HS-5 (cell line): ENCODE measurements around the gene CMTM2.

Experiments used
- DNase-seq: peaks from one replicate; pipeline ENCODE4 v3.0.0-alpha.2; 2012; ENCODE audit warnings: low read depth

The CMTM2 gene, protein sequence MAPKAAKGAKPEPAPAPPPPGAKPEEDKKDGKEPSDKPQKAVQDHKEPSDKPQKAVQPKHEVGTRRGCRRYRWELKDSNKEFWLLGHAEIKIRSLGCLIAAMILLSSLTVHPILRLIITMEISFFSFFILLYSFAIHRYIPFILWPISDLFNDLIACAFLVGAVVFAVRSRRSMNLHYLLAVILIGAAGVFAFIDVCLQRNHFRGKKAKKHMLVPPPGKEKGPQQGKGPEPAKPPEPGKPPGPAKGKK

DNA sequence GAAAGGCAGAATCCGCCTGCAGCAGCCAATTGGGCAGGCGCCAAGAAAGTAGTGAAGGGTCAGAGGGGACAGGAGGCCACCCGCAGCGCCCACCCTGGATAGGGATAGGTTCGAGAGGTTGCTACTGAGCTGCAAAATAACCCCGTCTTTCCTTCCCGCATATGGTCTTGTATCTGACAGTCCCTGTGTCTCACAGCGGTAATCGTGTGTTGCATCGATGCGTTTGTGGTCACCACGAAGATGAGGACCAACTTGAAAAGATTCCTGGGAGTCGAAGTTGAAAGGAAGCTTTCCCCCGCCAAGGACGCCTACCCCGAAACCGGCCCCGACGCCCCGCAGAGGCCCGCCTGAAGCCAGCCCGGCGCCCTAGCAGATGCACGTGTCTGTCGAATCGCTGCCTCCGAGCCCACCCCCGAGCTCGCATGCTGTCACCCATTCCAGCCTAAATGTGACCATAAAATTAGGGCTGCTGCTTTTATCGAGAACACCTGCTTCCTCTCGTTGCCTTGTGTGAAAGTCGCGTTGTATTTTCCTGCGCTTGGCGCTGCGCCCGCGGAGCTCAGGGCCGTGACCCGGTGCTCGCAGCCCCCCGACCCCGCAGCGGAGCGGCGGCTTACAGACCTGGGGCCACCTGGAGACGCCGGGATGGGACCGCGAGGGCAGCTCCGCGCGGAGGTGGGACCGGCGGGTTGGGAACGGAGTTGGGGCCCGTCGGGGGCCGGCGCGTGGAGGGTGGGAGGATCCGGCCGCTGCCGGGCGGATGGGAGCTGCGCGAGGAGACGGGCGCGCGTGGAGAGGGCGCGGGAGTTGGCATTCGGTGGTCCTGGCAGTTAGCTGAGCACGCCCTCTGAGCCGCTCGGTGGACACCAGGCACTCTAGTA lies at the start of gene CMTM2:
TSS of gene CMTM2 (plus strand) at position 813 of the 881 bp plus-strand sequence. CDS start 145 bp downstream, outside the sequence.
- DNase-seq: no peak

DNA sequence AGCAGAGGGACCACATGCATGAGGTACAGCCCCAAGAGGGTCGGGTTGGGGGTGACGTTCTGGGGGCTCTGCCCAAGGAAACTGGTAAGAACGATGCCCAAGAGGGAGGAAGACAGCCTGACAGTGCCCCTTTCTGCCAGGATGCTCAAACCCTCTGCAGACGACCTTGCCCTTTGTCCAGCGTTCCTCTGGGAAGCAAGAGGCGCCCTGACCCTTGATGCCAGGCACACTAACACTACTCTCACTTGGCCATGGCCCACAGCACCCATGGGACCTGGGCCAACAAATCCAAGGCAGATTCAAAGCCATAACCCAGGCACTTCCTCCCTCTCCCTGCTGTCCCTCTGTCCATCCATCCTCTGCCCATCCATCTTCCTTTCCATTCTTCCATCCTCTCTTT lies 49.8 kb upstream of the CMTM2 start:
- DNase-seq: no peak

GRCh38 chr16:66534376-66534799 lies 44.9 kb upstream of the CMTM2 start:
- DNase-seq: no peak

DNA sequence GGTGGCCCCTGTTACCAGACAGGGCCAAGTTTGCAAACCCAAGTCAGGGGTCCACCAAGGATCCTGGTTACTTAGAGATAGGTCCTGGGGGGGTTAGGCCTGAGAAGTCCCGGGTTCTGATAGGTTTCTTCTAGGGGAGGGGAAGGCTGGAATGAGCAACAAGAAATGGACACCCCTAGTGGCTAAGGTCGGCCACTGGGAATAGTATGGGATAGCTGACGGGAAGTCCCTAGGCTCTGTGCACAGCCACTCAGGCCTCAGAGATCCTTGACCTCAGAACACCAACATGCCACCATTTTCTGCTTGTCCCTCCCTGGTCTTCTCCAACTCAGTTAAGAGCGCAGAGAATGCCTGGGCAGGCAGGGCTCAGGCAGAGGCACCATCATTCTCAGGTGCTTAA lies 42.7 kb upstream of the CMTM2 start:
- no peak for DNase-seq

DNA sequence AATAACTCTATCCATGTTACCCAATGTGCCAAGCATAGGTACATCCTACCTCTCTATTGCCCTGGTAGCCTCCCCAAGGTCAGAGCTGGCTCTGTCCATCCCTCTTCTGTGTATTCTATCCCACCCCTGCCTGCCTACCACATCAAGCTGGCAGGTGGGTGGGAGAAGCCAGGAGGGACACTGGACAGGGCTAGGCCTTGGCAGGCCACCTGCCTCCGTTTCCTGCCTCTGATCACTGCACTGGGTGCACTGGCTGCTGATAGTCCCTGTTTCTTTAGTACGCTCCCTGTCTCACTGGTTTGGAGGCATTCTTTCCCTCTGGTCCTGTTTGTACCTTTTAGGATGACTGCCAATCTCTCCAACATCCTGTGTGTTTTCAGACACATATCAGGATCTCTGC lies 42.0 kb upstream of the CMTM2 start:
- no peak for DNase-seq

DNA sequence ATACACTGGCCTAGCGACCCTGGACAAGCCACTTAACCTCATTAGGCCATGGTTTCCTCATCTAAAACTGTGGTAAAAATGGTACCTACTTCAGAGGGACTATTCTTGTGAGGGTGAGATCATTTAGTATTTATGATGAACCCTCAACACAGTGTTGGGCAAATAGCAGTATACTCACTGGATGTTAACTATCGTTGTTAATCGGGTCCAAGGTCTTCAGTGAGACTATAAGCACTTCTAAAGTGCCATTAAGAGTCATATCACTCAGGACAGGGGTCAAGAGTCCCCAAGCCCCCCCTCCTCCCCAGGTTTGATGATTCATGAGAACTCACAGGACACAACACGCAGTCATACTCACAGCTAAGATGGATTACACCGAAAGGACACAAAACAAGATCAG lies 40.4 kb upstream of the CMTM2 start:
- DNase-seq: no peak

DNA sequence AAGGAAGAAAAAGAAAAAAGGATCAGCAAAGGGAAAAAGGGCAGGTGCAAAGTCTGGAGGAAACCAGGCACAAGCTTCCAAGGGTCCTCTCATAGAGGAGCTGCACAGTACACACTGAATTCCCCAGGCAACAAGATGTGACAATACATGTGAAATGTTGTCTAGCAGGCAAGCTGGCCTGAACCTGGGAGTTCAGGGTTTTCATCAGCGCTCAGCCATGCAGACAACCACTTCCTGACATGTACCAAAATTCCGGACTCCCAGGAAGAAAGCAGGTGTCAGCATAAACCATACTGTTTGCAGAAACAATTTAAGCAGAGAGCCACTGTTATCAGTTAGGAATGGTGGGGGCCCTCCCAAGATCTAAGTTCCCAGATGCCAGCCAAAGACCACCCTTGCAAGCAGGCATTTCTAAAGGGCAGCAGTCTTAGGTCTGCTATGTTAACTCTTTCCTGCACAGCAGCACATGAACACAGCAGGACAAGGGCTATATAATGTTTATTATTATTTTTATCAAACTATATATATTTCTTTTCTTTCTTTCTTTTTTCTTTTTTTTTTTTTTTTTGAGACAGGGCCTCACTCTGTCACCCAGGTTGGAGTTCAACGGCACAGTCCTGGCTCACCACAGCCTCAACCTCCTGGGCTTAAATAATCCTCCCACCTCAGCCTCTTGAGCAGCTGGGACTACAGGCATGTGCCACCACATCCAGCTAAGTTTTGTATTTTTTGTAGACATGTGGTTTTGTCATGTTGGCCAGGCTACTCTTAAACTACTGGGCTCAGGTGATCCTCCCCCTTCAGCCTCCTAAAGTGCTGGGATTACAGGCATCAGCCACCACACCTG lies 39.4 kb upstream of the CMTM2 start:
- DNase-seq: no peak

DNA sequence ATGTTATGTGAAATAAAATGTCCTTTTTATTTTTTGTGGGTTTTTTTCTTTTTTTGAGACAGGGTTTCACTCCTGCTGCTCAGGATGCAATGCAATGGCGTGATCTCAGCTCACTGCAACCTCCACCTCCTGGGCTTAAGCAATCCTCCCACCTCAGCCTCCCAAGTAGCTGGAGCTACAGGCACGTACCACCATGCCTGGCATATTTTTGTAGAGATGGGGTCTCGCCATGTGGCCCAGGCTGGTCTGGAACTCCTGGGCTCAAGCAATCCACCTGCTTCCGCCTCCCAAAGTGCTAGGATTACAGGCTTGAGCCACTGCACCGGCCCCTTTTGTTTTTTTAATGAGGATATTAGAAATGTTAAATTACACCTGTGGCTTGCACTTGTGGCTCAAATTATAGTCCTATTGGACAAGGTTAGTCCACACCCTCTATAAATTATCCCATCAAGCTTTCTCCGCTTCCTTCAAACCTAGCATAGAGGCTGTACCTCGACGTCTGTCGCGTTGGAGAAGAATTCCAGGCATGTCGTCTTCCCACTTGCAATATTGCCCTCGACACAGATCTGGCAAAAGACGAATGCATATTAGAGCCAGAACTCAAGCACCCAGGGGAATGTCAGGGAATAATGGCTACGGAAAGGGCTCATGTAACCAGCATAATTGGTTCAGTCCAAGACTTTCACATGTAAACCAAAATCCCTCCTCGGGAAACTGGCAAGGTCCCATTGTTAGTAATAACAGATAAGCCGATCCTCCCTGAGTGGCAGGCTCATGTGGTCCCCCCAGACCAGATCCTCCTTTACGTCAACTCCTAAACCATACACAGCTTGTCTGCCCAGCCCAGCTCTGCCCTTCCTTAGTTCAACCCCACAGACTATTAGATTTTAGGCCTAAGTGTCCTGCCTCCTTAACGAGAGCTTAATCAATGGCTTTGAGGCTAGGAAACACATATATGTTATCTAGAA lies 37.6 kb upstream of the CMTM2 start:
- no peak for DNase-seq

GRCh38 chr16:66542396-66542795 lies 36.9 kb upstream of the CMTM2 start:
- no peak for DNase-seq

DNA sequence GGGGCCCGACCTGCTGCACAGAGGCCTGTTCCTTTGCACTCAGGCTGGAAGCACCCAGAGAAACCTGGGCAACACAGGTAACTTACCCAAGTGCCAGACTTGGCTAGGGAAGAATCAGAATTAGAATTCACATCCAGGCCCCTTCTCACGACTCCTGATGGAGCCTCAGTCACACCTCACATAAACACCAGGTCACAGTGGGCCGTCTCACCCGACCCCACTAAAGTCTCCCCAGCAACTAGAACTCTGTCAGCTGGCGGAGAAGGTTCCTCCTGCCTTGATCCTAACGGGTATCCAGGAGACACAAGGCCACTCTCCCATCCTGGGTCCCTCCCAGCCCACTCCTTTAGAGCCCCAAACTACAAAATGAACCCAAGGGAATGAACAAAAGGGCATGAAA lies 35.7 kb upstream of the CMTM2 start:
- no peak for DNase-seq

DNA sequence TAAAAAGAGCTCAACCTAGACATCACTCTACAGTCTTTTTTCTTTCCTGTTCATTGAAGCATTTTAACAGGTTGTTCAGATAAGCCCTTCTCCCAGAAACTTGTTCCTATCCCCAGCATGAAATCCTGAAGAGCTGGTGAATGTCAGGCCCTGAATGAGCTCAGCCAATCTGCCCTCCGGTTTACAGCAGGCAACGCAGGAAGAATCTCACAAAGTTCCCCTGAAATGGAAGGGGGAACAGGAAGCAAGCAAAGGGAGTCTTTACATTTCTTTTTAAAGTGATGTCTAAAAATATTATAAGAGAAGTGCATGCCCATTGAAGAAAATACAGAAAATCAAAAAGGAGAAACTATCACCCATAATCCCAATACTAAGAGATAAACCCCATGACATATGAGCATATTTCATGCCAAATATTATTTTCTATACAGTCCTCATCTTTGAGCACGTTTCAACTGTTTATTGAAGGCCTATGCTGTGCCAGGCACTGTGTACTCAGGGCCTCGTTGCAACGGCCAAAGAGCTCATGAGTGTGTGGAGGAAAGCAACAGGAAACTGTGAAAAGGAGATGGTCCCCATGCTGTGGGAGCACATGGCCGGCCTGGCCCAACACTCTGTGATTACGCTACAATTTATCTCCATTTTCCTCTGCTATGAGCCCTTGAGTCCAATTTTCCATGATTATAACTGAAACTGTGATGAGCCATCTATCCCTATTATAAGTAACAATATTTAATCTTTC lies 35.1 kb upstream of the CMTM2 start:
- DNase-seq: no peak

GRCh38 chr16:66547101-66547989 lies 31.9 kb upstream of the CMTM2 start:
- no peak for DNase-seq

GRCh38 chr16:66548068-66548467 lies 31.2 kb upstream of the CMTM2 start:
- DNase-seq: no peak

GRCh38 chr16:66548868-66549267 lies 30.4 kb upstream of the CMTM2 start:
- DNase-seq: no peak

DNA sequence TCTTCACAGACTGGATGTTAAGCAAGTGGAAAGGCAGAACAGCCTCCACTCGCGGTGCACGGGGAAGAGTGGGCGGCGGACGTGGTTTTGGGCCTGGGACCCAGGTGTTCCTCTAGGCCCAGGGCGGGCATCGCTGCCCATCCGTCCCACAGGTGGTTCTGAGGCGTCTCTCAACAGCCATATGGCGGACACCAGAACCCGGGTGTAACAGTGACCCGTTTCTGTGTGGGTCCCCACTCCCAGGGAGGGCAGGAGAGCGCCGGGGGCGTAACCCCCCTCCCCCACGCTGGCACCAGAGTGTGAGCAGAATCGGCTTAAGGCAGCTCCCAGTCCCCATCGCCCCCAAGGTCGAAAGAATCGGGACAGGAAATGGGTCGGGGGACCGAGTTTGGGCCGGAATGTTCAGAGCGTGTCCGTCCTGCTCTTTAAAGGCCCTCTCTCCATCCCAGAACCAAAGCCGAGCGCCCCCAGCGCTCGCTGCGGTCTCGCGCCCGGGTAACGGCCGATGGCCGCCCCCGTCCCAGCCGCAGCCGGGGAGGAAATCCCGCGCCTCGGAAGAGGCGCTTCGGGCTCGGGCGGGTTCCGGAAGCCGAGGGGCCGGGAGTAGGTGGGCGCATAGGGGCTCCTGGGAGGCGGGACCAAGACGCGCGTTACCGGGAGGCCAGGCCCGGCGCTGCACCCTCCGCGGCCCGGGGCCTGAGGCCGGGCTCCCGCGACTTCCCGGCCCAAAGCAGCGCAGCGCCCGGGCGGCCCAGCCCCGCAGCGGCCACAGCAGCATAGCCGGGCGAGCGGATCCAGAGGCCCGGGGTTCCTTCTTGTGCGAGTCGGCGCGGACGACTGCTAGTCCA lies 29.8 kb upstream of the CMTM2 start, which contains the start of gene TK2:
TSS of gene TK2 (minus strand) at position 839 of the 848 bp plus-strand sequence. CDS start at position 778, 61 bp downstream.
- no peak for DNase-seq

- DNase-seq: no peak
Measured at GRCh38 chr16:66551348-66551759, 27.9 kb upstream of the CMTM2 start.

DNA sequence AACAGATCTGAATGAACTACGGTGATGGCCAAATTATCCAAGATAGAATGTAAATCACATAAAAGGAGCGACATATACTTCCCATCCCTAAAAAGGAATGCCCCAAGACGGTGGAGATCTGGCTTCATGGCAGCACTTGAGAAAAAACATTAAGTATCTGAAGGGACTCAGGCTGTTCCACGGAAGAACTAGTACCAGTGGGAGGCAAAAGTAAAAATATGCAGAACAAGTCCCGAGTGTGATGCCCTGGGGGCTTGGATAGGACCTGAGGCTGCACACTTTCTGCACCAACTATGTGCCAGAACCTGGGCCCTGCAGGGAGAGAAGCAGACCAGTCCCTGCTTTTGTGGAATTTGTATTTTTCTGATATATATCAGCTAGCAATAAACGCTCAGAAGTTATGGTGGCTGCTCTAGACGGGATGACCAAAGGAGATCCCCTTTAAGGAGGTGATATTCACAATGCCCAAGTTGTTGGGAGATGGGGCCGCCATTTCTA lies 27.4 kb upstream of the CMTM2 start:
- no peak for DNase-seq
